Measurements from ENCODE around the gene ALLC.

Gene ALLC

DNA sequence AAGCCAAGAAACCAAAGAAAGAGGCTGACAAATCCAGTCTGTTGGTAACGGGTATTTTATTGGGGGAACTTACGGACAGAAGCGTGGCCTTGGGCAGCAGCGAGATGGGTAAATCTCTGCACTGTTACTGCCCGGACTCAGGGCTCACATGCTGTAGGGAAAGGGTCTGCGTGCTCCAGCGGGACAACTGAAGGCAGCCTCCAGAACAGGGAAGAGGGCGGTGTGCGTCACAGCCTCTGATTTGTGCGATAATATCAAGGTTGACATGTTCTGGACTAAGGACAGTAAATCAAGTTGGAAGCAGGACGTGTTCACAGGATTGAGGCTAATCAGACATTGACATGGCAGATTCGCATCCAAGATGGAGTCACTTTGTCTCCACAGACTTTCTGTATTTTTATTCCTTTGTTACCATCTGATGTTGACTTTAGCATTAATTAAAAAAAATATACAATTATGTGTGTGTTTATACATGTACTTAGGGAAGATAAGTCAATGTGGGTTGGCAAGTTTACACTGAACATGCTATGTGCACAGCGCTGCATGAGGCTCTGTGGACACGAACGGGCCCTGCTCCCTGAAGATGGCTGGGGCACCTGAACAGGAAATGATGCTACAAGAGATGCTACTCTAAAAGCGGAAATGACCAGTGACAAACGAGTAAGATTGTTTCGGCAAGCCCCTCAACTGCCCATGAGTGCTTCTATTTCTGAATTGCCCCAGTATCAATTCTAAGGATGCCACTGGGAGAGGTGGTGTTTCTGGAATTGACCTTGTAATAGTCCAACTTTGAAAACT, 22.7 kb downstream of the ALLC start:
- DNase-seq: no peak

DNA sequence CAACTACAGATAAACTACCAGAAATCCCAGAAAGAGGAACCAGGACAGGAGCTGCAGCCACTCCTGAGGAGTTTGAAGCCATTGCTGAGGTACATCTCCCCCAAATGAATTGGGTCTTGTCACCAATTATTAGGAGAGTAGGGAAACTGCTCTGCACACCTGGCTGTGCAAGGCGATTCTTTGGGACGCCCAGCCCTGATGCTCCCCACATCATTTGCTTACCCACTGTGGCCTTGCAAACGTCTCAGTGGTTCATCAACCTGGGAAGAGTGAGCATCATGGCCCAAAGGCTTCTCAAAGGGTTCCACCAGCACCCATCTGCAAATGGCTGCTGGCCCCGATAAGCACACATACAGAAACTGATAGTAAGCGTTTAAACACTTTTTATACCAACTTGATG, 23.6 kb downstream of the ALLC start:
- no peak for DNase-seq

DNA sequence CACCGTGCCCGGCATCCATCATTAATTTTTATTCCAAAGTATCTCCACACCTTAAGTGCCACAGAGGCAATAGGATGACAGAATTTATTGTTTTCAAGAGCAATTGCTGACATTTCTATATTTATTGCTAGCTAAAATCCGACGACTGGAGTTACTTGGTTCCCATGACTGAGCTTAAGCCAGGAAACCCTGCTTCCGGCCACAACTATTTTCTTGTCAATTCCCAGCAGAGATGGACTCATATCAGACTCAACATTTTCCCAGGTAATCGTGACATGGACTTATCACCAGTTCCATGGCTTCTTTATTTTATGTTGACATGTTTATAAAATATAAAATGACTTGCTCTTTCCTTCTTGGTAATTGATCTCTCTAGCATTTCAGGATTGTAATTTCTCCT, 24.8 kb downstream of the ALLC start:
- no peak for DNase-seq

DNA sequence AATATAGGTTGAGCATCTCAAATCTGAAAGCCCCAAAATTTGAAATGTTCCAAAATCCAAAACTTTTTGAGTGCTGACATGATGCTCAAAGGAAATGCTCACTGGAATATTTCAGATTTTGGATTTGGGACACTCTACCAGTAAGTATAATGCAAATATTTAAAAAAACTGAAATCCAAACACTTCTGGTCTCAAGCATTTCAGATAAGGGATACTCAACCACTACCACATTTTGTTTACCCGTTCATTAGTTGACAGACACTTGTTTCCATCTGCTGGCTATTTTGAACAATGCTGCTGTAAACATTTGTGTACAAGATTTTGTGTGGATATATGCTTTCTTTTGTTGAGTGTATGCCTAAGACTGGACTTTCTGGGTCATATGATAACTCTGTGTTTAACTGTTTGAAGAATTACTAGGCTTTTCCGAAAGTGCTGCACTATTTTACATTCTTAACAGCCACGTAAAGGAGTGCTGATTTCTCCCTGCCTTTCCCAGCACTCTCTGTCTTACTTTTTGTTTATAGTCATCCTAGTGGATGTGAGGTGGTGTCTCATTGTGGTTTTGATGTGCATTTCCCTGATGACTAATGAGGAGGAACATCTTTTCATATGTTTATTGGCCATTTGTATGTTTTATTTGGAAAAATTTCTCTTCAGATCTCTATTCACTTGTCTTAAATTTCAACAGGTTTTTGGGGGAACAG, 25.9 kb downstream of the ALLC start:
- DNase-seq: no peak

DNA sequence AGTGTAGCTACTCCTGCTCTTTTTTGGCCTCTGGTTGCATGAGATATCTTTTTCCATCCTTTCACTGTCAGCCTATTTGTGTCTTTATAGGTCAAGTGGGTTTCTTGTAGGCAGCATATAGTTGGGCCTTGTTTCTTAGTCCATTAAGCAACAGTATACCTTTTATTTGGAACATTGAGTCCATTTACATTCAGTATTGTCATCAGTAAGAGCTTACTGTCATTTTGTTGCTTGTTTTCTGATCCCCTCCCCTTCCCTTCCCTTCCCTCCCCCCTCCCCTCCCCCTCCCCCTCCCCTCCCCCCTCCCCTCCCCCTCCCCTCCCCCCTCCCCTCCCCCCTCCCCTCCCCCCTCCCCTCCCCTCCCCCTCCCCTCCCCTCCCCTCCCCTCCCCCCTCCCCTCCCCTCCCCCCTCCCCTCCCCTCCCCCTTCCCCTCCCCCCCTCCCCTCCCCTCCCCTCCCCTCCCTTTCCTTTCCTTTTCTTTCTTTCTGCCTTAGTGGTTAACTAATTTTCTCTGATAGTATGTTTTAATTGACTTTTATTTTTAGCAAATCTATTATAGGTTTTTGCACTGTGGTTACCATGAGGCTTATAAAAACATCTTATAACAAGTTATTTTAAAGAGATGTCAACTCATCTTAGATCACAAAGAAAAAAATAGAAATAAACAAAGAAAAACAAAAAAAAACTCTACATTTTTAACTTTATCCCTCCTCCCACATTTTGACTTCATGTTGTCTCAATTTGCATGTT, 32.2 kb downstream of the ALLC start:
- no peak for DNase-seq

DNA sequence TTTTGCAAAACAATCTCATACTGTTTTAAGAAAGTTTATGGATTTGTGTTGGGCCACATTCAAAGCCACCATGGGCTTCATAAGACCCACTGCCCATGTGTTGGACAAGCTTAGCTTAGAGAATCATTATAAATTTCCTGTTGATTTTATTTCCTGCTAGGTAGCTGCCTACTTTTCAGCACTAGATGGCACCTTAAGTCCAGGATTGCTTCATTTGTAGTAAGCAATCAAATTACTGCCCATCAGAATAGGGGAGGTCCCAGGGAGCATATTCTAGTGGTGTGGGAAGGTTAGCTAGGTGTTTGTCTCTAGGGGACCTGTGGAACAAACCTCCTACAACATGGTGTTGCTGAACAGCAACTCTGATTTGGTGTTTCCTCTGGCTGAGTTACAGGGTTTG, 34.4 kb downstream of the ALLC start:
- DNase-seq: peak; percentile 63

DNA sequence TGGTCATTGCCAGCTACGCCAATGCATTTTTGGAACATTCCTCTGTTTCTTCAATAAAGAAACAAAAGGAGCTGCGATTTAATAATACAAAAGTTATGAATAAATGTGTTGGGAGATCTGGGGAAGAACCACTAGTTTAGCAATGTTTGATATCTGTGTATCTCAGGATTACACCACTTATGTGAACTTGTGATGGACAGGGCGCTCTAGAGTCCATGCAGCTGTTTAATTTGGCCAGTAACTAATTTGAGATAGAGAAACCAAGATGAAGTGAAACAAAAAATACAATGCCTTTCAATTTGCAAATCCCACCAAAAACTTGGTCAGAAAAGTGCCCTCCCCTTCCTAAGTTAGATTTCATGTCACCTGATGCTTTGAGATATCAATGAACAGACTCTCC, 38.5 kb downstream of the ALLC start:
- no peak for DNase-seq

DNA sequence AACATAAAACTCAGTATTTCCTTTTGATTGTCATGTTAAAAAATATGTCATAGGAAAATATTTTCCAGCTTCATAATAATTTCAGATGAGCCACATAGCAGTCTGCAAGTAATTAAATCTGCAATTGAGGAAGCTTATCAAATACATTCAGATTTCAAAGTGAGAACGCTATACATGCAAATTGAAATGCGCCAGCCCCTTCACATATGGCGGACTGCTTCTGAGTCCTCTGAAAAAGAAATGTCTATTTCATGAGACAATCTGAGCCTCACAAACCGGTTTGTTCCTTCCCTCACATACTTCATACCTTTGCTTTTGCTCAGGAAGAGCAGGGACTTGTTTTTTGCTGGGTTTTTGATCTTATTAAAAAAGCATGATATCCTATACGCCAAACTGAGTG, 43.1 kb downstream of the ALLC start:
- no peak for DNase-seq

DNA sequence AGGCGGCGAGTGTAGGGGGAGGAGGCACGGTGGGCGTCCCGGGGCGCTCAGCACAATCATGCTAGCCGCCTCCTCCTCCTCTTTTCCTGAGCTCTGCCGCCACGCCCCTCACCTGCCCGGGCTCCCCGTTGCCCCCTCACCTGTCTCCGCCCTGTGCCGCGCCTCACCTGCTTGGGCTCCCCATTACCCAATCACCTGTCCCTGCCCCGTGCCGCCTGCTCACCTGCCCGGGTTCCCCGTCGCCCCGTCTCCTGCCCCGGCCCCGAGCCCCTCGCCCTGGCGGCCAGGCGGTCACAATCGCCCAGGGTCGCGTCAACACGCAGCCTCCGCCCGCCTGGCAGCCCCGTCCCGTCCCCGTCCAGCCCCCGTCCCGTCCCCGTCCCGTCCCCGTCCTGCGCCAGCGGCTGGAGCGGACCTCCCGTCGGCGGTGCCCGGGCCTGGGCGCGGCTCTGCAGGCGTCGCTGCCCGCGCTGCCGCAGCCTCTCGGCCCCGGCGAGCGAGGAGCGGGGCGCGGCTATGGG, 45.3 kb downstream of the ALLC start, which contains the start of gene DCDC2C:
Gene DCDC2C, plus strand, starts transcription at position 340 of the 521 bp plus-strand sequence. Its CDS starts 177 bp downstream, at position 517.
- DNase-seq: no peak

DNA sequence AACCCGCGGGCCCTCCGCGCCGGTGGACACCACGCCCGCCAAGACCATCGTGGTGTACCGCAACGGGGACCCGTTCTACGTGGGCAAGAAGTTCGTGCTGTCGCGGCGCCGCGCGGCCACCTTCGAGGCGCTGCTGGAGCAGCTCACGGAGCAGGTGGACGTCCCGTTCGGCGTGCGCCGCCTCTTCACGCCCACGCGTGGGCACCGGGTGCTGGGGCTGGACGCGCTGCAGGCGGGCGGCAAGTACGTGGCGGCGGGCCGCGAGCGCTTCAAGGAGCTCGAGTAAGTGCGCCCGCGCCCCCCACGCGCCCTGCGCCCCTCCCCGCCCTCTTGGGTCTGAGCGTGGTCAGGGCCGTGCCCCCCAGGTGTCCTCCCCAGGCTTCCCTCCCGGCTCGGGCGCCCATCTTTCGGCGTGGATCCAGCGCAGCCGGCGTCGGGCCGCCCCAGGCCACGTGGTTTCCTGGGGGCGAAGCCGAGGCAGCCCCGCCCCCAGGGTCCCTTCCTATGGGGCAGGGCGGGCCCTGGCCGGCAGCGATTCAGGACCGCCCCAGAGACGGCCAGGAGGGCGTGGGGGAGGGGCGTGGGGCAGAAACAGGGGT, 45.9 kb downstream of the ALLC start:
- peak; percentile 17 for DNase-seq

DNA sequence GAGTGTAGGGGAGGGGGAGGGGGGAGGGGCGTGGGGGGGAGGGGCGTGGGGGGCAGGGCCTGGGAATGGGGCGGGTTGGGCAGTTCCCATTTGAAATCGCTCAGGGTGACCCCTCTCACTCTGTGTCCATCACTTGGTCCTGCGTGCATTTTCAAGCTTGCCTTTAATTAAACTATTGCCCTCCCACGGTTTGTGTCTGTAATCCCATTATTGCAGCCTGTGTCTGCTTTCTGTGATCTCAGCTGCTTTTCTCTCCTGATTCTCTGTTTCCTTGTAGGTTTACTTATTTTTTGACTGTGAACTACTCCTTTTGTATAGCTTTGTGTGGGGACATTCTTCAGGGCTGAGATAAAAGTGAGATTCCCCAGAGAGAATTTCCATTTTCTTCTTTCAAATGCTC, 46.7 kb downstream of the ALLC start:
- no peak for DNase-seq

DNA sequence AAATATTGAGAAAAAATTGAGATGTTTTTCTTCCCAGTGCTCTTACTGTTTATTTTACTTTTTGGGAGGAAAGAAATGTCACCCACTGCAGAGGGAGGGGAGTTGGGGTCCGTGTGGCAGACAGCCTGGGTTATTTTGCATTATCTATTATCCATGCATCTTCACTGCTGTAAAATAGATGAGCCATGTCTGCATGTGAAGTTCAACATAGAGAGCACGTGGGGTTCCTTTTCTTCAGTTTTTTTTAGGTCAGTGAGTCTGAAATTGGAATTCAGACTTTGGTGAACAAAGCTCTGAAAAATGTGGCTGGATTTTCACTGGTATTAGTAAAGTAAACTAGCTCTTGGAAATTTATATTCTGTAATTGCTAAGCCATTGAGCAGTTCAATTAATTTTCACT, 47.8 kb downstream of the ALLC start:
- no peak for DNase-seq

DNA sequence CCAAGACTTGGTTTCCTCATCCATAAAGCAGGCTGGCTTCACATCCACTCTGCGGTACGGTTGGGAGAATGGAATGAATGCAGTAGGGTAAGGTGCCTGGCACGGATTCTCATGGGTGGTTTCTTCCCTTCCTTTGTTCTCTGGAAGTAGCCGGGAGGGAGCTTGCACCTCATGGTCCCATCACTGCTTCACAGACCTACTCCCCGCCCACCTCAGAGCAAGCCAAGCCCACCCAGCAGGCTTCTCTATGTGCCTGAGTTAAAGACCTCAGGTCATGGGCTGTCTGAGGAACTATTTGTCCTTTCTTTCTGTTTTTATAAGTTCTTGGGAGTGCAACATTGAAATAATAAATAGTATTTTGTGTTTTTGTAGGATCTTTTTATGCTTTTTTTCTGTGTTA, 48.9 kb downstream of the ALLC start:
- DNase-seq: no peak

DNA sequence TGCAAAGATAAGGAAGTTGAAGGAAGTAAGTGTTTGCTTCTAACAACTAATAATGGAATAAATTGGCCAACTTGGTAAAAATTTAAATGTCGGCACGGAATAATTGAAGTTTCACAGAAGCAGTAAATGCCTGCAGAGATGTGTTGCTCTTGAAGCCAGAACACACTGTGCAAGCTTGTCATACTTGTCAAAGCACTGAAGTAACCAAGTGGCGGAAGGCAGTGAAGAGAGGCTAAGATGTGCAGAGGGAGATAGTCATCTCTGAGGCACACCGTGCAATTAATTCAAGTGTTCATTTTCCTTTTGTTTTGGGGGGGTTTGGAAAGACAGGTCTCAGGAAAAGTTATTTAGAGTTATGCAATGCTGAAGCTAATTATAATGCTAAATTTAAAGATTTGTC, 50.6 kb downstream of the ALLC start:
- DNase-seq: no peak

DNA sequence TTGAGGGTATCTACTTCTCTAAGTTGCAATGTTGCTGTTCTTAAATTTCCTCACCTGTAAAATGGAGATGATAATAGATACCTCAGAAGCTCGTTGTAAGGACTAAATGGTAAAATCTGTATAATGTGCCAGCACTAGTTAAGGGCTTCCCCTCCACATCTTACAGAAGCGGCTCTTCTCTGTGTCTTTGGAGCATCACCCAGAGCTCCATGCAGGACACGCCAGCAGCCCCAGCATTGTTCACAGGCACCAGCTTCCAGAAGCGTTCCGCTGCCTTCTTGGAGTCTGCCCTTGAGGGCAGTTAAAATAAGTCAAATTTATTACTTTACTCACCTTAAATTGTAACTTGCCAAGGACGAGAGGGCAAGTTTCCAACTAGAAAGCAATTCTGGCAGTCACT, 51.2 kb downstream of the ALLC start:
- no peak for DNase-seq

DNA sequence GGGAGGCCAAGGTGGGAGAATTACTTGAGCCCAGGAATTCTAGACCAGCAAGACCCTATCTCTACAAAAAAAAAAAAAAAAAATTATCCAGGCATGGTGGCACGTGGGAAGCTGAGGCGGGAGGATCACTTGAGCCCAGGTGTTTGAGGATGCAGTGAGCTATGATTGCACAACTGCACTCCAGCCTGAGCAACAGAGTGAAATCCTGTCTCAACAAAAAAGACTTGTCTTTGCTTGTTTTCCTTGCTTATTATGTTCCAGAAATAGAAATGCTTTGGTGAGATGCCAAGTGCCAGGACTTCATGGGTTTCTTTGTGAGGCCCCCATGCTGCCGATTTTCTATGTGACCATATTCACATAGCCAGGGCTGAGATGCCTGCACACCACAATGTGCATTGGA, 54.4 kb downstream of the ALLC start:
- DNase-seq: peak; percentile 73

DNA sequence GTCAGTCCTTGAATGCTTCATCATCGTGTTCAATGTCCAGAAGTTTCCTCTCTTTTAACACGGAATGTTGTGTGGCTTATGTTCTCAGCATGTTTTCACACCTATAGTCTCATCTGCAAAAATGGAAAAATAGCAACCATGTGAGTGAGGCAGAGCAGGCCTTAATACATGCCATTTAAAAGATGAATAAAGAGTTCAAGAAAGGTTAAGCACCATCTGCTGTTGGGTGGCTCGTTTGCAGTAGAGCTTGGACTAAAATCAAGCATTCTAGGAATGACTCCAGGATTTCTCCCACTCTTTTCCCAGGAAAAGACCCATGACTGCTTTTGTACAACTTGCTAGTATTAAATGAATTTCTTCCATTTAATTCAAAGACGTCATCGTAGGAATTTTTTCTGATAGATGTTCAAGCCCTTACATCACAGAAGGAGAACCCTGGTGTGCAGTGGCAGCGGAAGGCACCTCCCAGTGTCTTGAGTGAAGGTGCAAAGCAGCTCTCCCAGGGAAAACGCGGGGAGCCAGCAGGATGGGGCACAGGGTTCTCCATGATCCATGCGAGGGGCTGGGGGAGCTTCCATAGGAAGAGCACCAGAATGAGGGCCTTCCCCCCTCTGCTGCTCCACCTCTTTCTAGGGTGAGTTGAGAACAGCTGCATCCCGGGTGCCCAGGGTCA, 55.0 kb downstream of the ALLC start:
- DNase-seq: peak; percentile 39

DNA sequence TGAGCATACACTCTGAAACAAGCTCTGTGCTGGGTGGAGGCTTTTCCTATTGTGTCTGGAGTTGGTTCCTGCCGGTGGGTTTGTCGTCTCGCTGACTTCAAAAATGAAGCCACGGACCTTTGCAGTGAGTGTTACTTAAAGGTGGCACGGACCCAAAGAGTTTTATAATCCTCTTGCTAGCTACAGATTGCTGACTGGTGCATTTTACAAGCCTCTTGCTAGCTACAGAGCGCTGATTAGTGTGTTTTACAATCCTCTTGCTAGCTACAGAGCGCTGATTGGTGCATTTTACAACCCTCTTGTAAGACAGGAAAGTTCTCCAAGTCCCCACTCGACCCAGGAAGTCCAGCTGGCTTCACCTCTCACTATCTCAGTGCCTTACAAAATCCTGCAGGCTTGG, 60.7 kb downstream of the ALLC start:
- DNase-seq: no peak

DNA sequence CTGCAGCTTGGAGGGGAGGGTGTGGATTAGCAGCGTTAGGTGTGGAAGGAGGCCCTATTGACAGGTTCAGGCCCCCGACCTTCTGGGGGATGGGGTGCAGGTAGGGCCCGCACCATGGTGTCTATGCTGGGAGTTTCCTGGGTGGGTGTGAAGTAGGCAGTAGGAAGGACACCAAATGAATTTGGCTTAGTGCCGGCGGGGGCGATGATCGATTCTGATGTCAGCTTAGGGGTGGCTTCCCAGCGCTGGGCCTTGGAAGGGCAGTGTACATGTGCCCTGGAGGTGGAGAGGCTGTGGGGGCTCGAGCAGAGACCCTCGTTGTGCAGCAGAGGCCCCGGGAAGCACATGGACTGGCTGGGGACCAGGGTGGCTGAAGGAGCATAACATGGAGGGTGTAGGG, 67.0 kb downstream of the ALLC start:
- DNase-seq: no peak

DNA sequence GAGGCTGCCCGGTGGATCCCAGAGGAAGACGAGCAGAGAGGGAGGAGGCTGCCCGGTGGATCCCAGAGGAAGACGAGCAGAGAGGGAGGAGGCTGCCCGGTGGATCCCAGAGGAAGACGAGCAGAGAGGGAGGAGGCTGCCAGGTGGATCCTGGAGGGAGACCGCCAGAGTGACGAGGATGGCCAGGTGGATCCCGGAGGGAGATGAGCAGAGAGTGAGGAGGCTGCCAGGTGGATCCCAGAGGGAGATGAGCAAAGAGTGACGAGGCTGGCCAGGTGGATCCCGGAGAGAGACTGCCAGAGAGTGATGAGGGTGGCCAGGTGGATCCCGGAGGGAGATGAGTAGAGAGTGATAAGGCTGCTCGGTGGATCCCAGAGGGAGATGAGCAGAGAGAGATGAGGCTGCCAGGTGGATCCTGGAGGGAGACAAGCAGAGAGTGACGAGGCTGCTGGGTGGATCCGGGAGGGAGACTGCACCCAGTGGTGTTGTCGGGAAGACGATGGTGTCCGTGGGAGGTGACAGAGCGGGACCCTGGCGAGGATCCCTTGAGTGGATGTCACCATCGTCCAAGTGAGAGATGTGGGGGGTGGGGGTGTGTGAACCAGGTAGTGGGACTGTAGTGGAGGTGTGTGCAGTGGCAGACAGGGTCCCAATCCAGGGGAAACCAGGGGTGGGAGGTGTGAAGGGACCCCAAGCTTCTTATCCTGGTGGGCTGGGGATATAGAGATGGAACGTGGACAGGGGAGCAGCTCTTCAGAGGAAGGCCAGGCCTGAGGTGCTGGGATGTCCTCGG, 67.7 kb downstream of the ALLC start:
- peak; percentile 55 for DNase-seq

DNA sequence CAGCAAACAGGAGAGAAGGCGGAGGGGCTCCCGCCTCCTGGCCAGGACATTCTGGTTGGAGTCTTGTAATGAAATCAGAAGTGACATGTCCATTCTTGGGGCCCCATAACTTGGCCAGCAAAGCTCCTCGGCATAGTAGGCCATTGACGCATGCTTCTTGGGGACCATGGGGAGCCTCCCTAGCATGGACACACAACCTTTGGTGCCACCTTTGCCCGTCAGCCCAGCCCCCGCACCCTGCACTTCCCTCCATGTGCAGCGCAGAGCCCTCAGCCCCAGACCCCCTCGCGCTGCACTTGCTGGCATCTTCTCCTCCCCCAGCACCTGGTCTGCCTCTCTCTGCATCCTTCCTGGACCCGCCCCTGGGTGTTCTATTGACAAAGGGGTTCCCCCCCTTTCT, 68.5 kb downstream of the ALLC start:
- DNase-seq: no peak

All from NCI-H2171 treated with DMSO at 0.1 percent for 48 hours (cell line).